WTC11 (cell line): ENCODE data around the gene PTPDC1. TPM values are rescaled to one million over a fixed set of nuclear protein-coding genes. Genes with fewer than 3 reads are reported as not detected.

ENCODE experiments used
- ATAC-seq: fragments of 200-7000 bp; cut with Tn5 transposase; 2 replicates; pipeline ENCODE4 v1.10.0; 2021; ENCODE audit warnings: mild to moderate bottlenecking, moderate library complexity
- CTCF ChIA-PET: fragments of 300-600 bp; sonication (Branson Sonifier 250); formaldehyde crosslinking; loops from one replicate; lab custom pipeline; 2021; ENCODE audit warnings: antibody characterized with exemption; lab: Charles Lee
- POLR2A ChIA-PET: fragments of 350-600 bp; sonication (Branson Sonifier 250); formaldehyde crosslinking; loops from one replicate; lab custom pipeline; 2021; ENCODE audit warnings: antibody characterized with exemption; lab: Charles Lee
- DNase-seq: peaks from one replicate; pipeline ENCODE4 v3.0.0; 2021; ENCODE audit warnings: low spot score
- H3K27ac Mint-ChIP-seq: 2 replicates; pipeline ENCODE4 v1.8.0; 2021; ENCODE audit warnings: mixed read lengths
- H3K27me3 Mint-ChIP-seq: 2 replicates; pipeline ENCODE4 v1.8.0; 2021; ENCODE audit warnings: low read depth, mild to moderate bottlenecking, moderate library complexity, mixed read lengths
- H3K36me3 Mint-ChIP-seq: 2 replicates; pipeline ENCODE4 v1.8.0; 2021; ENCODE audit warnings: mixed read lengths
- H3K4me1 Mint-ChIP-seq: 2 replicates; pipeline ENCODE4 v1.8.0; 2022; ENCODE audit warnings: mixed read lengths
- H3K4me3 Mint-ChIP-seq: 2 replicates; pipeline ENCODE4 v1.8.0; 2021; ENCODE audit warnings: mild to moderate bottlenecking, moderate library complexity, mixed read lengths
- H3K9me3 Mint-ChIP-seq: 2 replicates; pipeline ENCODE4 v1.8.0; 2021; ENCODE audit warnings: mixed read lengths
- AFF4 ChIP-seq: sonication (generic); formaldehyde crosslinking; IDR thresholded peaks from 2 replicates; pipeline ENCODE4 v1.8.1; 2023; ENCODE audit warnings: mild to moderate bottlenecking, missing genetic modification reagents, borderline replicate concordance
- CREB1 ChIP-seq: sonication (generic); formaldehyde crosslinking; IDR thresholded peaks from 2 replicates; pipeline ENCODE4 v1.8.0; 2023; ENCODE audit warnings: mild to moderate bottlenecking, missing genetic modification reagents
- CTCF ChIP-seq: fragments of 200-600 bp; IDR thresholded peaks from 2 replicates; pipeline ENCODE4 v1.8.0; 2022; ENCODE audit warnings: antibody characterized with exemption
- ELF4 ChIP-seq: sonication (generic); formaldehyde crosslinking; IDR thresholded peaks from 2 replicates; pipeline ENCODE4 v1.8.1; 2022; ENCODE audit warnings: low read depth, mild to moderate bottlenecking, moderate library complexity, missing genetic modification reagents
- FOXJ3 ChIP-seq: sonication (generic); formaldehyde crosslinking; IDR thresholded peaks from 2 replicates; pipeline ENCODE4 v1.9.0; 2021; ENCODE audit warnings: missing genetic modification reagents, mild to moderate bottlenecking, borderline replicate concordance
- GABPB1 ChIP-seq: sonication (generic); formaldehyde crosslinking; IDR thresholded peaks from 2 replicates; pipeline ENCODE4 v1.8.1; 2023; ENCODE audit warnings: mild to moderate bottlenecking, missing genetic modification reagents
- GTF2I ChIP-seq: fragments of 250-450 bp; sonication (Bioruptor Pico); conservative IDR thresholded peaks from 2 replicates; pipeline ENCODE4 v1.4.0; 2021; ENCODE audit warnings: mild to moderate bottlenecking
- MXD4 ChIP-seq: fragments of 250-450 bp; sonication (Bioruptor Pico); IDR thresholded peaks from 2 replicates; pipeline ENCODE4 v1.8.0; 2021; ENCODE audit warnings: mild to moderate bottlenecking, moderate library complexity, borderline replicate concordance
- NR1H2 ChIP-seq: sonication (generic); formaldehyde crosslinking; IDR thresholded peaks from 2 replicates; pipeline ENCODE4 v1.9.0; 2021; ENCODE audit warnings: mild to moderate bottlenecking, moderate library complexity, missing genetic modification reagents
- PREB ChIP-seq: sonication (generic); formaldehyde crosslinking; IDR thresholded peaks from 2 replicates; pipeline ENCODE4 v1.8.1; 2022; ENCODE audit warnings: mild to moderate bottlenecking, missing genetic modification reagents, moderate library complexity, borderline replicate concordance
- PRRX2 ChIP-seq: fragments of 250-450 bp; sonication (Bioruptor Pico); IDR thresholded peaks from 2 replicates; pipeline ENCODE4 v1.8.0; 2021; ENCODE audit warnings: mild to moderate bottlenecking
- SP1 ChIP-seq: sonication (generic); formaldehyde crosslinking; conservative IDR thresholded peaks from 2 replicates; pipeline ENCODE4 v1.8.1; 2022; ENCODE audit warnings: missing genetic modification reagents
- STAT6 ChIP-seq: sonication (generic); formaldehyde crosslinking; conservative IDR thresholded peaks from 2 replicates; pipeline ENCODE4 v1.8.1; 2023; ENCODE audit warnings: mild to moderate bottlenecking, low read depth, missing genetic modification reagents, moderate library complexity
- TEAD1 ChIP-seq: sonication (generic); formaldehyde crosslinking; IDR thresholded peaks from 2 replicates; pipeline ENCODE4 v1.8.0; 2022; ENCODE audit warnings: mild to moderate bottlenecking, missing genetic modification reagents
- ZMAT4 ChIP-seq: fragments of 250-450 bp; sonication (Bioruptor Pico); IDR thresholded peaks from 2 replicates; pipeline ENCODE4 v1.9.0; 2021; ENCODE audit warnings: mild to moderate bottlenecking
- ZNF232 ChIP-seq: sonication (generic); formaldehyde crosslinking; IDR thresholded peaks from 2 replicates; pipeline ENCODE4 v1.8.0; 2022; ENCODE audit warnings: mild to moderate bottlenecking, missing genetic modification reagents
- ZNF263 ChIP-seq: sonication (generic); formaldehyde crosslinking; IDR thresholded peaks from 2 replicates; pipeline ENCODE4 v1.8.1; 2022; ENCODE audit warnings: low read depth, mild to moderate bottlenecking, moderate library complexity, missing genetic modification reagents
- ZNF281 ChIP-seq: sonication (generic); formaldehyde crosslinking; IDR thresholded peaks from 2 replicates; pipeline ENCODE4 v1.8.0; 2023; ENCODE audit warnings: mild to moderate bottlenecking, missing genetic modification reagents
- ZNF671 ChIP-seq: fragments of 250-450 bp; sonication (Bioruptor Pico); IDR thresholded peaks from 2 replicates; pipeline ENCODE4 v1.8.0; 2021; ENCODE audit warnings: mild to moderate bottlenecking
- total RNA-seq: library from RNA; stranded (reverse); gene quantifications from 3 replicates; pipeline ENCODE4 v1.2.3, GENCODE V29; 2021

The PTPDC1 gene
- total RNA-seq, 1 experiment from 2014 or later = 9.2 TPM

- Mint-ChIP-seq H3K4me3 (no peak overlapping the region), H3K27me3 (no peaks in the 10 kb centered on the region), H3K9me3 (no peaks in the 10 kb centered on the region), H3K4me1 (peaks cover 30% of the 10 kb centered on the region), H3K27ac (no peak overlapping the region), H3K36me3 (no peaks in the 10 kb centered on the region)
- ChIA-PET POLR2A (interaction anchor here (1.0 kb wide), 1 partner anchor 86 kb away, joined by 3 read pairs; no protein-coding TSS in a partner anchor), CTCF (interaction anchor here (0.7 to 1.1 kb wide), 2 partner anchors 15 to 131 kb away, joined by 3 to 4 read pairs; no protein-coding TSS in a partner anchor)
- DNase-seq (no peak), ATAC-seq (no peak)
- TF ChIP-seq AFF4 (CRISPR knock-in tag) (no peak), ZNF281 (CRISPR knock-in tag) (no peak), CTCF (no peak), STAT6 (no peak), ZNF671 (CRISPR knock-in tag) (no peak), ZMAT4 (CRISPR knock-in tag) (no peak), MXD4 (CRISPR knock-in tag) (no peak), CREB1 (no peak), GABPB1 (CRISPR knock-in tag) (no peak), ZNF263 (CRISPR knock-in tag) (no peak), NR1H2 (CRISPR knock-in tag) (no peak), TEAD1 (no peak), SP1 (CRISPR knock-in tag) (no peak), ELF4 (no peak), ZNF232 (CRISPR knock-in tag) (no peak), GTF2I (CRISPR knock-in tag) (no peak), PRRX2 (CRISPR knock-in tag) (no peak), PREB (CRISPR knock-in tag) (no peak), FOXJ3 (CRISPR knock-in tag) (no peak)
Observed at GRCh38 chr9:94082553-94082952, 1.7 kb upstream of the PTPDC1 start.
